HT-29 (cell line): Measurements from ENCODE around the gene PERM1. TPM values are rescaled to one million over a fixed set of nuclear protein-coding genes. Genes with fewer than 3 reads are reported as not detected.
"Not testable (repeated sequence)": the region's sequence is repeated elsewhere in the genome, so short reads cannot be mapped to it uniquely, and the experiment has no call there.

Source experiments
- DNase-seq: peaks from one replicate; pipeline ENCODE4 v3.0.0-alpha.2; 2015; ENCODE audit warnings: low spot score
- total RNA-seq: library from RNA; depleted of rRNA; stranded (reverse); fragments of >200 nt; shearing (Covaris generic); gene quantifications from 2 replicates; pipeline ENCODE4 v1.2.3, GENCODE V29; 2014

PERM1 gene
- total RNA-seq, 1 experiment from 2014 or later = 0.03 TPM

GRCh38 chr1:1014799-1015681, 33.1 kb upstream of the PERM1 start:
- peak; percentile 41 for DNase-seq

- peak; percentile 52 for DNase-seq
Observed at GRCh38 chr1:1013922-1014648, 32.2 kb upstream of the PERM1 start.

- peak; percentile 79 for DNase-seq
Observed at GRCh38 chr1:1013105-1013921, 31.4 kb upstream of the PERM1 start, which contains the start of gene ISG15. Gene ISG15, plus strand, starts transcription at chr1:1013497. Its CDS starts 77 bp downstream, at chr1:1013574.

GRCh38 chr1:1012736-1013104, 30.8 kb upstream of the PERM1 start:
- DNase-seq = not testable (repeated sequence)

- DNase-seq = no peak
Observed at GRCh38 chr1:1011396-1011949, 29.6 kb upstream of the PERM1 start.

GRCh38 chr1:1010131-1010530, 28.2 kb upstream of the PERM1 start:
- not testable (repeated sequence) for DNase-seq

GRCh38 chr1:1006305-1007159, 24.6 kb upstream of the PERM1 start:
- peak; percentile 88 for DNase-seq

GRCh38 chr1:1005774-1006304, 23.9 kb upstream of the PERM1 start:
- DNase-seq = no peak

GRCh38 chr1:1004780-1005697, 23.1 kb upstream of the PERM1 start:
- peak; percentile 76 for DNase-seq

- DNase-seq = no peak
Observed at GRCh38 chr1:1004420-1004779, 22.5 kb upstream of the PERM1 start.

- no peak for DNase-seq
Observed at GRCh38 chr1:1003618-1004419, 21.9 kb upstream of the PERM1 start.

- no peak for DNase-seq
Observed at GRCh38 chr1:1001057-1001783, 19.3 kb upstream of the PERM1 start.

GRCh38 chr1:1000357-1001056, 18.6 kb upstream of the PERM1 start:
- DNase-seq = peak; percentile 67

- DNase-seq = peak; percentile 90
Observed at GRCh38 chr1:999725-1000356, 17.9 kb upstream of the PERM1 start, which contains the start of gene HES4. Gene HES4, minus strand, starts transcription at chr1:1000097. Its CDS starts 124 bp downstream, at chr1:999973.

GRCh38 chr1:998995-999724, 17.3 kb upstream of the PERM1 start:
- DNase-seq = no peak

- no peak for DNase-seq
Observed at GRCh38 chr1:998745-998994, 16.8 kb upstream of the PERM1 start.
